Mucosa of gallbladder (tissue), 1 donor: Measurements from ENCODE around the gene UBAC2. TPM values are rescaled to one million over a fixed set of nuclear protein-coding genes. Genes with fewer than 3 reads are reported as not detected.

Experiments used
- DNase-seq: peaks from one replicate; pipeline ENCODE4 v3.0.0-alpha.2; 2020; ENCODE audit warnings: low spot score
- total RNA-seq: library from RNA; stranded (reverse); gene quantifications from one replicate; pipeline ENCODE4 v1.2.1, GENCODE V29; 2021
- donor health status: DM: no; HTN: no; CAD: no.

UBAC2 gene
- total RNA-seq, 1 donor from 2014 or later: 65.8 TPM

DNA sequence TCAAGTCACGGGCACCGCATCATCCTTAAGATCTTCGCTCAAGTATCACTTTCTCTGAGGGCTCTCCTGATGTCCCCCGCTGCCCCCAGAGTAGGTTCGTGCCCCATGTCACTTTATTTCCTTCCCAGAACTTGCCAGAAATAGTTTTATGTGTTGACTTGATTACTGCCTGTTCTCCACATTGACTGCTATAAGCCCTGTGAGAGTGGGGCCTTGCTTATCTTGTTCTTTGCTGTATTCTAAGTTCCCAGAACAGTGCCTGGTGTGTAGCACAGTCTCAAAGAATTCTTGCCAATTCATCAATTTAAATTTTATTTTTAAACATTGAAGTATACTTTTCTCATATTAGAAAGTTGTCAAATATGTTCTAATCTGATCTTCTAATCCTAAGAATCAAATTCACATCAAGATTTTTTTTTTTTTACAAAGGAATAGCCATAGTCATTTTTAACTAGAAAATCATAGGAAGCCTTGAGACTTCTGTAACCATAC, 138.6 kb downstream of the UBAC2 start:
- DNase-seq: no peak

DNA sequence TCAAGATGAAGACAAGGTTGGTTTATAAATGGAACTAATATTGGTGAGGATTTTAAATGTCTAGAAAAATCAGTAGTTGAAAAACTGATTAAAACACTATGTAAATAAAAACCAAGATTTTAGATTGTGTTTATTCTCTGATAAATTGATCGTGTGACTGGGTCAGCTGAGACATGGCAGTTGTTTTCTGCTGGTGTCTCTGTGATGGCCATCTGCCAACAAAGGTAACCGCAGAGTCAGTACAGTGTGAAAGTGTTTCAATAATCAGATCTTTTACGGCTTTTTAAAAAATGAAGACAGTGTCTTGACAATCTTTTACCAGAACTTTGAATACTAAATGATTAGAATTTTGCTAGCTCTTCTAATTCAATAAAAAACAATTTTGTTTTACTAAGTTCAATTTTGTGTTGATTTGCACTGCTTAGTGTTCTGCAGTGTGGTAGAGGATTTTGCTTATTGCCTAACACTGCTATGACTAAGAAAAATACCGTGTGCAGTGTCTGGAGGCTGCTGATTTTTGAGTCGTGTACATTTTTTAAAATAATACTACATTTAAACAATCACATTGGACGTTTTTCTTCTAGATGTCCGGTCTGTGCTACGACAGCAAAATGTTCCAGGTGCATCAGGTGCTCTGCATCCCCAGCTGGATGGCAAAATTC, 139.2 kb downstream of the UBAC2 start:
- DNase-seq: peak; percentile 70

DNA sequence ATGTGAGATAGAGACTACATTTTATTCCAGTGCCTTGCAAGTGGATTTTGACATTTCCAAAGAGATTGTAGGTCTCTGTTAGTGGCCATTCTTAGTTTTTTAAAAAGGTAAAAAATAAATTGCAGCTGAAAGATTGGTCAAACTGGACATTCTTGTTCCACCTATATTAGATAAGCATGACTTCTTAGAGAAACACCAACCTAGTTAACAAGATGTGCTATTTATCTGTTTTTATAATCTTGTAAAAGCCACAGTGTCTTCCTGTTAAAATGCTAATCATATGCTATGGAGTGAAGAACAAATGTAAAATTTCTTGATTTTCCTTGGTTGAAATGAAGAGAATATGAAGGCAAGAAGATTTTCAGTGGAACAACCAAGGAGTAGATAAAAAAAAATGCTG, 140.0 kb downstream of the UBAC2 start:
- DNase-seq: no peak

DNA sequence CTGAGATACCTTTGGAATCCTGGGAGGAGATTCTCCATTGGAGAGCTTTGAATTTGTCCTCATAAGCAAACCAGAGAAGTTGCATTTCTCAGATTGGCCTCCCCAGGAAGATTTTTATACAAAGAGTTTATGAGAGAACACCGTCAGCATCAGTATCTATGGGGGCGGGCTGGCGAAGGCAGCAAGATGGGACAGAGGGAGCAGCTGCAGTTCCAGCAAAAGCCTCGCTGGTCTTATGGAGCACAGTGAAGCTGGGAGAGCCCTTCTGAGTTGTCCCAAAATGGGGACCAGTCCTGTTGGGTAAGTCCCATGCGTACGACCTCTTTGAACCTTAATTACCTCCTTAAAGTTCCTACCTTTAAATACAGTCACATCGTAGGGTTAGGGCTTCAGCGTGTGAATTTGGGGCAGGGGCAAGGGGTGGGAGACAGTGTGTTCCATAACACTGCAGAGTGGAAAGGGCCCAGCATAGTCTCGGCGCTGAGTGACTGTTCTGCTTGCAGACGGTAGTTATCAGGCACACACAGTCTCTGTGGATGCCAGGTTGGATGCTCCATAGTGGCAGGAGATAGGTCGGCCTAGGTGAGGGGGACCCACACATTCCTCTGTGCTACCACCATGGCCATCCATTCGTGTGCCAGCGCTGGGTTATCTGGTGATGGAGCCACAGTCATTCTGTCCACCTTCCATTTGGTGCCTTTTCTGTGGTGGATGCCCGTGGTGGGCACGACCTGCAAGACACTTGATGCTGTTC, 141.5 kb downstream of the UBAC2 start:
- no peak for DNase-seq

DNA sequence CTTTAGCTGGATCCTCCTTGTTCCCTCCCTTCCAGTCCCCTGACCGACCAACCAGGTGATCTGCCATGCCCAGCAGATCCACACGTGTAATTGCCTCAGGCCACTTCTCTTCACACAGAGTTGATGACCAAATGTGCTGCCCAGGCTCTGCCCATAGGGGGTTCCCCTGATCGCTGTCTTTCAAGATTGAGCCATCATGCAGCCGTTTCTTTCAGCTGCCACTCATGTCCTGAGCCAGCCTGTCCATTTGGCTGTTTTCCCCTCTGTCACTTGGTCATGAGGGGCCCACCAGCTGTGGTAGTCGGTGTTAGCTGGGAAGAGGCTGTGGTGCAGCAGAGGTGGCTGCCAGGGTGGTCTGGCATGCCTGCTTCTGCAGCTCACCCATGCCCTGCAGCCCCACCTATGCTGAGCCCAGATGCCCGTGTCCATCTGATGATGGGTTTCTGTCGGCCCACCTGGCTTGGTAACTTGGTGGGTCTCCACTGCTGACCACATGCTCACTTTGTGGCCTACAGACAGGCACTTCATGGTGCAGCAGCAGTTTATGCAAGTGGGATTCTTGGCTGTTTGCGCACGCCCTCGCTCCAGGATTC, 142.2 kb downstream of the UBAC2 start:
- no peak for DNase-seq

DNA sequence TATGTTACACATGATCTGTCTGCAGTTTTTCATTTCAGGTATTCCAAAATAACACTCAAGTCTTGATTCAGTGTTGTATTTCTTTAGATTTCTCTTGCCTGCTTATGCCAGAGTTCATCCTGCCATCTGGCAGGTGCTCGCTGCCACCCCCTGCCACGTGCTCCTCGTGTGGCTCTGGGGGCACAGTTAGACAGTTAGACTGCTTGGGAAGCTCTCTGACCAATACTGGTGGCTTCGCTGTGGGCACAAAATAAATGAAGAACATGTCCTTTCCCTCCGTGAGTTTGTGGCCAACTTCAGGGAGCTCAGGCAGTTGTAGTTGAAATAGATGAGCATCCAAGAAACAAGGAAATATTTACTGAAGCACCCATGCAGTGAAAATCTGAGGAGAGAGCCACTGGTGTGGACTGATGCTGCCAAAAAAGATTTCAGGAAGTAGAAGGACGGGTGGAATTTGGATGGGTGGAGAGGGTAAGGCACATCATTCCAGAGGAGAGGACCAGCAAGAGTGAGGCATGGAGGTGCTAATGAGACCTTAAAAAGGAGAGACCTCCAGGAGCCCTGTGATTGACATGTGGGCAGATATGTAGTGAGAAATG, 144.1 kb downstream of the UBAC2 start:
- no peak for DNase-seq

DNA sequence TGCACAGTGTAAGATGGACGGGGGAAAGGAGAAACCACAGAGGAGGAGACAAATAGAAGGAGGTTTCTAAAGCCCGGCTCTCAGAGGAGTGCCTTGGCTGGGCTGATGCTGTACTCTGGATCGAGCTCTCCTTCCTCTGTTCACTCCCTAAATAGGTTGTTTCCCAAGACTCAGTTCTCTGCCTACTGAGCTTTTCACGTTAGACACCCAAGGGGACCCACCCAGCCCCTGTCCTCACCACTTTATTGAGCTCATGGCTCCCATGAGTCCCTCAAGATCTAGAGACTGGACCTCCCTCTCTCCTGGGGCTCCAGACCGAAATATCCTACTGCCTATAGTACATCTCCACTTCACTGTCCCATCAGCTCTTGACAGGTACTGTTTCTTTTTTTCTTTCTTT, 144.7 kb downstream of the UBAC2 start:
- DNase-seq: no peak

DNA sequence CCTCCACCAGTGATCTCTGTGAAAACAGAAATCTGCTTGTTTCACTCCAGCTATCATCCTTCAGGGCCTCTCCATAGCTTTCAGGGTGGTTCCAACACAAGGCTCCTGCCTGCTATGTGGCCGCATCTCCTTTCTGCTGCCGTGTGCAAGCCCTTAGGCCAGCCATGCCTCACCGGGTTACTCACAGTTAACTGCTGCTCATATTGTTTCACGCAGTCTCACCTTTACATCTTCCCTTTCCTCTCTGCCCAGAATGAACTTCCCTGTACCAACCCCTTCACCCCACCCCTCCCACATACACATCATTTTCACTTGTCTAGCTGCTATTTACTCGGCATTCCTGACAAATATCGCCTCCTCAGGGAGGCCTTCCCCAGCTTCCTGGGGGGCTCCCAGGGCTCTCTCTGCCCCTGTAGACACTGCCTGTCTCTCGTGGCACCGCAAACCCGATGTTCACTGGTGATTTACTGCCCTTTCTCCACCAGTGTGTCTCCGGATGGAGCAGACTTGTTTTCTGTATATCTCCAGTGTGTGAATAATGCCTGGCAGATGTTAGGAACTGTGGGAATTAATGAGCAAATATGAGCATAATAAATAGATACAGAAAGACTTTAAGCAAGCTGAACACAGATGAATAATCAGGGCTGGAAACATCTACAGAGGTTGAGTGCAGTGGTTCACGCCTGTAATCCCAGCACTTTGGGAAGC, 145.8 kb downstream of the UBAC2 start:
- DNase-seq: no peak

DNA sequence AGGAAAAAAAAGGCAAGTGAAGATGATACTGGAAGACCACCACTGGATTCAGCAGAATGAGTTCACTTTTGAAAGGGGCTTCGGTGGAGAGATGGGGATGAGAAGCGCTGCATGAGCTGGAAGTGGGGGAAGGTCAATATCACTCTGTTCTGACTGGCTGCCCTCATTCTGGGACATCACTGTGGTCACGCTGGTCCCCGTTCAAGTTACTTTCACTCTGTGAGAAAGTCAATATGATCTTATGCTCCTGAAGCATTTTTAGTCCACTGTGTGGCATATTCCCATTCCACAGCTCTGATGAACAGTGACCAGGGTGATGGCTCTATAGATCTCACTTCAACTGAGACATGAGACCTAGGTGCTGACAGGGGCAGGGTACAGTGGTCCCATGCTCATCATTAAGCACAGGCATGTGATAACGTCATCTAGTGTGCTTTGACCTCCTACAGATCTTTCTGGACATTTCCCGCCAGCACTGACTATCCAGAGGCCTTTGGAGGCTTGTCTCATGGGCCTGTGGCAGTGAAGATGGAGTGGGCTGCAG, 146.8 kb downstream of the UBAC2 start:
- no peak for DNase-seq

DNA sequence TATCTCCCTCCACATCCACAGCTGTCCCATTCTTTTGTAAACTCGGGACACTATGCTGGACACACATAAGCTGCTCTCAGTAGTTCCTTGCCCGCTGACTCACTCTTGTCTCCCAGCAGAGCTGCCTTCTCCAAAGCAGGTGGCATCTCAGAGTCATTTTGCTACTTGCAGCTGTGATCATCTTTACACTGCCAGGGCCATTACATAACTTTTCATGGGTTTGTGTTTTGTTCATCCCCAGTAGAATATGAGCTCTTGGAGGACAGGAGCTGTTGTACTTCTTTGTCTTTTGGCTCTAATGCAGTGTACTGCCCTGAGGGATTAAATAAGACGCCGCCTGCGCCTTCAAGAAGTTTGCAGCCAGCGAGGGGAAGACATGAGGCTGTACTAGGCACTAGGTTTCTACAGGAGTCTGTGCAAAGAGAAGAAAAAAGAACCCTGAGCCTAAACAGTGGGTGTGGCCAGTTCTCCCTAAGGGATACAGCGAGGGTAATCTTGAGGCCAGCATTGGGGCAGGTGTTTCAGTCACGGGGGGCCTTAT, 147.3 kb downstream of the UBAC2 start:
- no peak for DNase-seq

DNA sequence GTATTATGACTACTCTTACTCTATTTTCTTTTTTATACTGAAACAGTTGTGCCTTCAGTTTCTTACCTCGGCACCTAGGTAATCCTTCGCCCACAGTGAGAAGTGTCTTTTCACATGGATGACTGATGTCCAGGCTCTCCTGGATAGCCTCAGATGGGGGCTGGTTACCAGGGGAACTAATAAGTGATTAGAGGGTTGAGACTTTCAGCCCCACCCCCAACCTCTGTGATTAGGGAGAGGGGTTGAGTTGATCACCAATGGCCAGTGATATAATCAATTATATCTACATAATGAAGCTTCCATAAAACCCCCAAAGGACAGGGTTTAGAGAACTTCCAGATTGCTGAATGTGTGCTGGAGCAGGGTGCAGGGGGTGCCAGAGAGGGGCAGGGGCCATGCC, 149.5 kb downstream of the UBAC2 start:
- no peak for DNase-seq

DNA sequence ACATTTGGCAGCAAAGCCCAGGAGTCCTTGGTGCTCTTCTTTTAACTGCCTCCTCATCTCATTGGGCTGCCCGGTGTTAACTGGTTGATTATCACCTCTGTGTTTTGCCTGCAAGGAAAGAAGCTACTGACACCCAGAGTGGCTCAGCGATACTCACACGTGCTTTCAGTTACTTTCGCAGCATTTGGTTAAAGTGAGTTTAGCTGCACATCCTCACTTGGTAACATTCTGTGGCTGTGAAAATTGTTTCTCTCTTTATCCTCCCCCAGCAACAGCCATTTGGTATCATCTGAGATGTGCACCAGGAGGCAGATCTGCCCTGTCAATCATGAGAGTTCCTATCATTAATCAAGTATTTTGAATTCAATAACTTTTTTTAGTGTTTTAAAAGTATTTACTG, 151.1 kb downstream of the UBAC2 start:
- no peak for DNase-seq

DNA sequence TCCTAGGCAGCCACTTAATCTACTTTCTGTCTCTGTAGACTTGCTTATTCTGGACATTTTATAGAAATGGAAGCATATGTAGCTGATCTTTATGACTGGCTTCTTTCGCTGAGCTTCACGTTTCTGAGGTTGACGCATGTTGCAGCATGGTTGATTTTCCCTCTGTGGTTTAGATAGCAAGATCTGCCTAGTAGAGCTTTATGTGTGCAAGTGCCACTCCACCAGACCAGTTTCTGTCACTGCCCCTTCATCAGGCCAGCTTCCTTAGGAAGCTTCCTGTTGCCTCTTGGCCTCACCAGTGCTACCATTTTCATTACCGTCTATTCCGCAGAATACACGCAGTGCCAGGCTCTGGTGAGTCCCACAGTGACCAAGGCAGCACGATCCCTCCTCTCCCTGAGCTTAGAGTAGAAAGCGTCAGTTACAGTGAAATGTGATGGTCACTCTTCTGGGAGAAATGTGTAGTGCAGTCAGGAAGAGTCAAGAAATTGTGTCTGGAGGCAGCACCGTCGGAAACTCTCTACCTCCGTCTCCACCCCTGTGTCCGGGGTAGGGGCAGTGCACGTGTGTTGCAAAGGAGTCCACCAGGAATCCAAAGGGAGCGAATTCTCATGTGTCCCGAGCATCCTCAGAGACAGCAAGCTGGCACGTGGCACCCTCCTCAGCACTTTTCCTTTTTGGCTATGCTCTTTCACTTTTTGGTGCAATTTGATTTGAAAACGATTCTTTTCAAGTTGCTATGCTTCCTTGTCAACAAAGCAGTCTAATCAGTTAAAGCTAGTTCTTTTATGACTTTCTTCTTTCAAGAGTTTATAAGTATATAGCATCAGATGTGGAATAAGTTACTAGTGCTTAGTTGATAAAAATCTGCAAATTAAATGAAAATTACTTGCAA, 151.9 kb downstream of the UBAC2 start:
- DNase-seq: no peak

DNA sequence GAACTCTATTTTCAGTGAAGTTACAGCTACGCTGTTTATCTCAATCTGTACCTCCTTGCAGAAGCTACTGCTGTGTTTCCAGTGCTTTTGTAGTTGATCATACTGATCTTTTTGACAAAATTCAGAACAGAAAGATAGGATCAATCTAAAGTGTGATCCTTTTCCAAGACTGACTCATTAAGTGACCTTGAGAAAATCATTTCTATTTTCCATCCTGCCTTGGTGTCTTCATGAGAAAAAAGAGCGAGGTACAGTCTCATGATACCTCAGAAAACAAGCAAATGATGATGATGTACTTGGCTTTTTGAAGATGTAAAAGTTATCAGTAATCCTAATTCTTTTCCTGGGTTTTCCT, 152.6 kb downstream of the UBAC2 start:
- DNase-seq: no peak

DNA sequence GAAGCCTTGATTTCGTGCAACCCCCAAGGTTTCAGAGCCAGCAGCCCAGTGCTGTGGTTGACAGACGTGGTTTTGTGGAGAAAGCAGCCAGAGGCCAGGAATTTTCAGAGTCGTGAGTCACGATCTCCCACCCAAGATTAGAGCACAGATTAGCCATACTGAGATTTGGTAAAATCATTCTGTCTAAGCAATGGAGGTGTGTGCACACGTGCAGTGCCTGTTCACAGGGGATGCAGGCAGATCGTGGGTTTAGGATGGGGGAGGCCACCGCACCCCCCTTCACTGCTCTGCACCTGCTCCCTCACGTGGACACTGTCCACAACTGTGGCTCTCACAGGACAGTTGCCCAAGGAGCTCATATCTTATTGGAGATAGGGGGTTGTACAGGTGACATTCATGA, 153.2 kb downstream of the UBAC2 start:
- DNase-seq: no peak

DNA sequence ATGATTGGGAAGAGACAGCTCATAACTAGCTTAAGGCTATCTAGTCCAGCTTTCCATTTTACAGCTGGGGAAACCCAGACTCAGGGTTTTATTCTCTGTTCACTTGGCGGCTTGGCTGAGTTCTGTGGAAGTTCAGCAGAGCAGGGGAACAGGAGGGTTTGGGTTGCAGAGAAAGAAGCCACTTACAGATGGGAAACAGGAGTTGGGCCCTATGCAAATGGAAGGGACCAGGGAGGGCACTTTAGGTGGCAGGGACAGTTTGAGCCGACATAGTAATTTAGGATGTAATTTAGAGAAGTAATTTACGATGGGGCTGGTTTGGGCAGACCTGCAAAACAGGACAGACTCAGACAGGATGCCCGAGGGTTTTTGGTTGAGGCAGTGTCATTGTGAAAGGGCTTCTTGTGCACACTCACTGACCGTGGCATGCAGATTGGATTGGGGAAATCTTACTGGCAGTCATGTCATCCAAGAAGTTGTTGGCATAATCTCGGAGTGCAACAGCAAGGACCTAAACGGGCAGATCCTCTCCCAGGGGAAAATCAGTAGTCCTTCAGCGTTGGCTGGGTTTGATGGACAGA, 153.8 kb downstream of the UBAC2 start:
- DNase-seq: no peak

DNA sequence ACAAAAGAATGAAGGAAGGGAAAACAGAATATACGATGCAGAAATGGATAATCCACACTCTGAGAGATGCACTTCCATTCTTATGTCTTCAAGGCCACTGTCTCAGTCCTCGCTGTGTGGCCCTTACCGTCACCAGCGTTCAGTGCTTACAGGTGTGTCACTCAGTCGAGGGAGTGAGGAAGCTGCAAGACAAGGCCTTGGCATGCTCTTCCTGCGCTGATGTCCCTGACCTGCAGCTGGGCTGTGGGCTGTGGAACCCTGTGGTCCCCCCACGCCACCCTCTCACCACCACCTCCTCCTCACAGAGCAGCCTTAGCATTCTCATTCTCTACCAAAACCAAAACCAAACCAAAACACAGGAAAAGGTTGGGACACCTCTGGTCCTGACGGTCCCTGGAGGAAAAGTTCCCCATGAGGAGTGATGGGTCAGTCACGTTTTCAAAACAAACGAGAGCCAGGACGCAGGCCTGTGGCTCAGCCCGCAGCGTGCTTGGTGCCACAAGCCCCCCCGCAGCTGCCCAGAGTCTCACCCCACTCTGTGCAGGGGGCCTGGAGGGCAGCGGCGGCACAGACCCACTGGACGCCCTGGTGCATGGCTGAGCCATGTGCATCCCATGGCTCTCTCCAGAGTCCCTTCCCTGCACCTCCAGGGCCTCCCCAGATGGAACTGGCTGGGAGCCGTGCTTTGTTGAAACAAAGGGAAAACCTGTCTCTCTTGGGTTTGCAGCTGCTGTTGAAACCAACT, 154.8 kb downstream of the UBAC2 start:
- DNase-seq: no peak

DNA sequence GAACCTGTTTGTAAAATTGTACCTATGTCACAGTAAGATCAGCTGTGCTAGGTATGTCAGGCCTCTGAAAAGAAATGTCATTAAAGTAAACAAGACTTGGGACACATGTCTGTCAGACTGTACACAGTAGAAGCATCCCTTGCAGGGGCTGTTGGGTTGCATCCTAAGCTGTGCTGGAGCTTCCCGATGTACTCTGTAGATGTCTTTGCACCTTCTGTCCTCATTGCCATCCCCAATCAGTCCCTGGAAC, 155.3 kb downstream of the UBAC2 start:
- no peak for DNase-seq

DNA sequence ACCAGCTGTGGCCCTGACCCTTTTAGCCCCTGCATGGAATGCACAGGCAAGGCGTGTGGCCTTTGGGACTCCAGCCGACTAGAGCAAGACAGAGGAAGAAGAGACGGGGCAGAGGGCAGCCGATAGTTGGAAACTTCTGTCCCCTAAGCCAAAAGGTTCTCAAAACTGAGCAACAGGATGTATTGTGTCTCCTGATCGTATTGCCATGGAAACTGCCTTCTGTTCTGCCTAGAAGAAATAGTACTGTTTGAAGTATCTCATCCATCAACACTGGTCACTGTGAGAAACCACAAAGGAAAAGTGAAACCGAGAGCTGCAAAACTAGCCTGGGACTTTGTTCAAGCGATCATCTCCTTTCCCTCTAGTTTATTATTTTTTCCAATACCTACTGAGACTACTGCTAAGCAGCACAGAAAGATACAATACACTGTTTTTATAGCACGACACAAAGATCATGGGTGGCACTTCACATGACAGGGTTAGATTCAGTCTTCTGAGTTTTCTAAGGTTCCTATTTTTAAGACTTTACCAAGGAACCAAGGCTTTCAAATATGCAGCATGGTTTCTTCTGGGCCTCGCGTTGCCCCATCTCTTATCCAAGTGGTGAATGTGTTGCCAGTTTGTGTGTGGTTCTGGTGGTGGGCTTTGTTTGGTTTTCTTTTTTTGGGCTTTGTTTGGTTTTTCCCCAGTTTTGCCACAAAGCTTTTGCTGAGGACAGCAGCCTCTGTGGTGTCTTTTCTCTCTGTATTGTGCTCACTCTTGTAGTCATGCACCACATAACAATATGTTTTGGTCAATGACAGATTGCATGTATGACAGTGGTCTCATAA, 155.8 kb downstream of the UBAC2 start:
- peak; percentile 44 for DNase-seq
